Right lobe of liver (tissue), 4 donors: Measurements from ENCODE around the gene SF1.

ENCODE experiments used
- CTCF ChIP-seq, 4 donors: fragments of 200-600 bp in 3 of 4; fragments of 450-650 bp in 1 of 4; IDR thresholded peaks; one replicate each; pipeline versions ENCODE4 v1.5.1 to v1.8.0; 2016 to 2022; ENCODE audit warnings: antibody characterized with exemption in 4 of 4, mild to moderate bottlenecking in 2 of 4
- POLR2A ChIP-seq: fragments of 450-650 bp; IDR thresholded peaks from one replicate; pipeline ENCODE4 v1.6.1; 2017; ENCODE audit warnings: antibody characterized with exemption, mild to moderate bottlenecking
- donor health status: DM: no; HTN: no; CAD: no.
- donor health status: DM: no; HTN: no; CAD: no.
- donor health status: DM: no; HTN: yes; CAD: no.

- no peak for TF ChIP-seq CTCF (IDR thresholded peaks at IDR 0.05)
- no peak for TF ChIP-seq POLR2A
Measured at GRCh38 chr11:64823568-64824119, 45.3 kb upstream of the SF1 start.
